GM18498 (cell line): ENCODE data around the gene GPANK1.
"Not testable (repeated sequence)": the region's sequence is repeated elsewhere in the genome, so short reads cannot be mapped to it uniquely, and the experiment has no call there.

Source experiments
- ATAC-seq: cut with Tn5 transposase; IDR thresholded peaks from one replicate; pipeline ENCODE4 v1.9.1; 2021; ENCODE audit warnings: mild to moderate bottlenecking, moderate library complexity; ENCODE audit not compliant: unreplicated experiment

Gene GPANK1

GRCh38 chr6:31664790-31665500 lies at the start of gene GPANK1:
TSS of gene GPANK1 (minus strand) at chr6:31664997. CDS start at chr6:31664478, 519 bp downstream.
- peak; percentile 38 for ATAC-seq

GRCh38 chr6:31713991-31714684 lies 49.3 kb upstream of the GPANK1 start:
- no peak for ATAC-seq

GRCh38 chr6:31713465-31713864 lies 48.7 kb upstream of the GPANK1 start:
- ATAC-seq = no peak

- ATAC-seq = no peak
Measured at GRCh38 chr6:31712296-31712695, 47.5 kb upstream of the GPANK1 start.

- ATAC-seq = no peak
Measured at GRCh38 chr6:31711233-31711632, 46.4 kb upstream of the GPANK1 start.

GRCh38 chr6:31710523-31711219 lies 45.9 kb upstream of the GPANK1 start:
- no peak for ATAC-seq

- ATAC-seq = not testable (repeated sequence)
Measured at GRCh38 chr6:31709157-31709556, 44.4 kb upstream of the GPANK1 start.

GRCh38 chr6:31708224-31708623 lies 43.4 kb upstream of the GPANK1 start:
- no peak for ATAC-seq

GRCh38 chr6:31707701-31708100 lies 42.9 kb upstream of the GPANK1 start:
- no peak for ATAC-seq

- ATAC-seq = no peak
Measured at GRCh38 chr6:31706599-31706998, 41.8 kb upstream of the GPANK1 start, which contains the start of gene LY6G6F. TSS of gene LY6G6F (plus strand) at chr6:31706866. CDS start at chr6:31706907, 41 bp downstream.

- ATAC-seq = no peak
Measured at GRCh38 chr6:31705931-31706330, 41.1 kb upstream of the GPANK1 start.

- ATAC-seq = peak; percentile 89
Measured at GRCh38 chr6:31702819-31703716, 38.3 kb upstream of the GPANK1 start, which contains the start of gene ABHD16A. TSS of gene ABHD16A (minus strand) at chr6:31703324. CDS start at chr6:31703281, 43 bp downstream.

- no peak for ATAC-seq
Measured at GRCh38 chr6:31702405-31702818, 37.6 kb upstream of the GPANK1 start.

- no peak for ATAC-seq
Measured at GRCh38 chr6:31701666-31702404, 37.0 kb upstream of the GPANK1 start.

GRCh38 chr6:31700740-31701401 lies 36.1 kb upstream of the GPANK1 start:
- no peak for ATAC-seq

- ATAC-seq = no peak
Measured at GRCh38 chr6:31697555-31697954, 32.8 kb upstream of the GPANK1 start.

GRCh38 chr6:31693535-31693934 lies 28.7 kb upstream of the GPANK1 start:
- ATAC-seq = no peak

GRCh38 chr6:31692886-31693285 lies 28.1 kb upstream of the GPANK1 start:
- ATAC-seq = no peak

- no peak for ATAC-seq
Measured at GRCh38 chr6:31692353-31692752, 27.6 kb upstream of the GPANK1 start.
